Caco-2 (cell line): ENCODE results near the gene ATP6AP2. TPM values are rescaled to one million over a fixed set of nuclear protein-coding genes. Genes with fewer than 3 reads are reported as not detected.

Experiments
- BruUV-seq: library from RNA; stranded (reverse); fragments of 400-500 nt; replicated peaks from 2 replicates; lab custom pipeline; 2021; lab: Mats Ljungman, UMichigan
- CTCF ChIA-PET: fragments of 300-600 bp; sonication (Branson Sonifier 250); formaldehyde crosslinking; loops from one replicate; lab custom pipeline; 2022; ENCODE audit warnings: antibody characterized with exemption; lab: Charles Lee
- POLR2A ChIA-PET: fragments of 300-600 bp; sonication (Branson Sonifier 250); formaldehyde crosslinking; loops from one replicate; lab custom pipeline; 2022; ENCODE audit warnings: antibody characterized with exemption; lab: Charles Lee
- DNase-seq, 2 experiments: peaks; one replicate each; pipeline versions ENCODE4 v3.0.0 to v3.0.0-alpha.2; 2020 to 2022
- H3K27me3 ChIP-seq: replicated peaks from 2 replicates; pipeline ENCODE4 v1.6.0; 2011; ENCODE audit warnings: low read length; ENCODE audit not compliant: control insufficient read depth, insufficient read depth
- H3K36me3 ChIP-seq: 2 replicates; pipeline ENCODE4 v1.5.1; 2011; ENCODE audit warnings: low read length; ENCODE audit not compliant: control insufficient read depth, insufficient read depth
- H3K4me1 ChIP-seq: fragments of 250-450 bp; sonication (Bioruptor Pico); 2 replicates; pipeline ENCODE4 v1.5.1; 2020; ENCODE audit warnings: mild to moderate bottlenecking
- H3K4me3 ChIP-seq: 2 replicates; pipeline ENCODE4 v1.5.1; 2011; ENCODE audit warnings: low read depth, mild to moderate bottlenecking, control low read depth, low read length
- H3K9me3 ChIP-seq: fragments of 250-450 bp; sonication (Bioruptor Pico); 2 replicates; pipeline ENCODE4 v1.5.1; 2020; ENCODE audit warnings: mild to moderate bottlenecking, moderate library complexity
- H3K27ac Mint-ChIP-seq: one replicate; pipeline ENCODE4 v1.8.0; 2022; ENCODE audit warnings: mixed read lengths; ENCODE audit not compliant: unreplicated experiment
- H3K27me3 Mint-ChIP-seq: one replicate; pipeline ENCODE4 v1.8.0; 2022; ENCODE audit warnings: mixed read lengths; ENCODE audit not compliant: insufficient read depth, unreplicated experiment
- H3K36me3 Mint-ChIP-seq: one replicate; pipeline ENCODE4 v1.8.0; 2022; ENCODE audit warnings: mild to moderate bottlenecking, mixed read lengths; ENCODE audit not compliant: insufficient read depth, unreplicated experiment
- H3K4me1 Mint-ChIP-seq: one replicate; pipeline ENCODE4 v1.8.0; 2022; ENCODE audit warnings: low read depth, mixed read lengths; ENCODE audit not compliant: unreplicated experiment
- H3K4me3 Mint-ChIP-seq: one replicate; pipeline ENCODE4 v1.8.0; 2022; ENCODE audit warnings: mild to moderate bottlenecking, moderate library complexity, mixed read lengths; ENCODE audit not compliant: unreplicated experiment
- H3K9me3 Mint-ChIP-seq: one replicate; pipeline ENCODE4 v1.8.0; 2022; ENCODE audit warnings: mixed read lengths; ENCODE audit not compliant: unreplicated experiment
- intact Hi-C: fragments of 100-400 bp; cut with micrococcal nuclease; formaldehyde crosslinking; loops from one replicate; pipeline ENCODE4 v1.10.0; 2022; ENCODE audit not compliant: unreplicated experiment
- total RNA-seq: library from RNA; stranded (reverse); gene quantifications from 2 replicates; pipeline ENCODE4 v1.2.3, GENCODE V29; 2022
- TF ChIP-seq, protein P1 (sequence below), 2 experiments: fragments of 200-600 bp in 1 of 2; IDR thresholded peaks; 1 replicate in 1 of 2; 2 replicates in 1 of 2; pipeline versions ENCODE4 v1.5.1 to v1.8.0; 2011 to 2022; ENCODE audit warnings: antibody characterized with exemption in 1 of 2, control low read depth in 1 of 2, inconsistent platforms in 1 of 2, low read depth in 1 of 2, low read length in 1 of 2, mild to moderate bottlenecking in 1 of 2, moderate library complexity in 1 of 2; ENCODE audit not compliant: insufficient read depth in 1 of 2, severe bottlenecking in 1 of 2, unreplicated experiment in 1 of 2

Gene ATP6AP2
- total RNA-seq, 1 experiment from 2014 or later, result 90.0 TPM

DNA sequence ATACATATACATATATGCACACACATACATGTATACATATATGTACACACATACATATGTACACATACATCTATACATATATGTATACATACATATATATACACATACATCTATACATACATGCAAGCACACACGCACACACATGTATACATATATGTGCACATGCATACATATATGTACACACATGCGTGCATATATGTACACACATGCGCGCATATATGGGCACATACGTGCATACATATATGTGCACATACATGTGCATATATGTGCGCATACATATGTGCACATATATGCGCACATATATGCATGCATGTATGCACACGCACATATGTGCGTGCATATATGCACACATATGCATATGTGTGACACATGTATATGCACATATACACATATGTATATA is 35.2 kb downstream of the ATP6AP2 start:
- CTCF ChIA-PET, result no interaction called here
- POLR2A ChIA-PET, result no interaction called here
- H3K4me1 ChIP-seq, result no peaks in the 10 kb centered on the region
- BruUV-seq, result no TSS peak
- no peaks in the 10 kb centered on the region for H3K4me1 Mint-ChIP-seq
- H3K4me3 ChIP-seq, result no peak overlapping the region
- no peak overlapping the region for H3K4me3 Mint-ChIP-seq
- H3K9me3 ChIP-seq, result no peaks in the 10 kb centered on the region
- no peaks in the 10 kb centered on the region for H3K36me3 Mint-ChIP-seq
- H3K27me3 Mint-ChIP-seq, result no peaks in the 10 kb centered on the region
- intact Hi-C loops, result no loop called here
- TF ChIP-seq, protein P1, sequence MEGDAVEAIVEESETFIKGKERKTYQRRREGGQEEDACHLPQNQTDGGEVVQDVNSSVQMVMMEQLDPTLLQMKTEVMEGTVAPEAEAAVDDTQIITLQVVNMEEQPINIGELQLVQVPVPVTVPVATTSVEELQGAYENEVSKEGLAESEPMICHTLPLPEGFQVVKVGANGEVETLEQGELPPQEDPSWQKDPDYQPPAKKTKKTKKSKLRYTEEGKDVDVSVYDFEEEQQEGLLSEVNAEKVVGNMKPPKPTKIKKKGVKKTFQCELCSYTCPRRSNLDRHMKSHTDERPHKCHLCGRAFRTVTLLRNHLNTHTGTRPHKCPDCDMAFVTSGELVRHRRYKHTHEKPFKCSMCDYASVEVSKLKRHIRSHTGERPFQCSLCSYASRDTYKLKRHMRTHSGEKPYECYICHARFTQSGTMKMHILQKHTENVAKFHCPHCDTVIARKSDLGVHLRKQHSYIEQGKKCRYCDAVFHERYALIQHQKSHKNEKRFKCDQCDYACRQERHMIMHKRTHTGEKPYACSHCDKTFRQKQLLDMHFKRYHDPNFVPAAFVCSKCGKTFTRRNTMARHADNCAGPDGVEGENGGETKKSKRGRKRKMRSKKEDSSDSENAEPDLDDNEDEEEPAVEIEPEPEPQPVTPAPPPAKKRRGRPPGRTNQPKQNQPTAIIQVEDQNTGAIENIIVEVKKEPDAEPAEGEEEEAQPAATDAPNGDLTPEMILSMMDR (IDR thresholded peaks at IDR 0.05; ENCODE audit: insufficient read depth in 1 of 2, low read depth in 1 of 2, low read length in 1 of 2, severe bottlenecking in 1 of 2, unreplicated experiment in 1 of 2), result no peak
- H3K9me3 Mint-ChIP-seq, result no peaks in the 10 kb centered on the region
- no peak overlapping the region for H3K27ac Mint-ChIP-seq
- DNase-seq, result no peak
- H3K36me3 ChIP-seq, result no peaks in the 10 kb centered on the region
- H3K27me3 ChIP-seq, result no peaks in the 10 kb centered on the region

DNA sequence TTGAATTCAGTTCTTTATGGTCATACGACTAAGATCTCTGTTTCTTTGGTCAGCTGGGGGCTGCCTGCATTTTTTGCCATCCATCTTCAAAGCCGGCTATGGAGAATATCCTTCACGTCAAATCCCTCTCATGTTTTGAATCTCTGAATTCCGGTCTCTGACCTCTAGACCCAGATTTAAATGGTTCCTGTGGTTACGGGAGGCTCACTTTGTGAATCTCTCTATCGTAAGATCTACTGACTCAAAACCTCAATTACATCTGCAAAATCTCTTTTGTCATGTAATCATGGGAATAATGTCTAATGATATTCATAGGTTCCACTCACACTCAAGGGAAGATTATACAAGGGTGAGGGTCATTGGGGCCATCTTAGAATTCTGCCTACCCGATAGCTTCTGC is 36.8 kb downstream of the ATP6AP2 start:
- Mint-ChIP-seq H3K36me3 (no peaks in the 10 kb centered on the region), H3K27me3 (no peaks in the 10 kb centered on the region), H3K4me1 (no peaks in the 10 kb centered on the region), H3K9me3 (no peaks in the 10 kb centered on the region), H3K4me3 (no peak overlapping the region), H3K27ac (no peak overlapping the region)
- ChIA-PET CTCF (interaction anchor here (1.1 kb wide), 1 partner anchor 12 kb away, joined by 3 read pairs; no protein-coding TSS in a partner anchor), POLR2A (no interaction called here)
- Histone ChIP-seq H3K27me3 (no peaks in the 10 kb centered on the region), H3K4me1 (no peaks in the 10 kb centered on the region), H3K9me3 (no peaks in the 10 kb centered on the region), H3K4me3 (no peak overlapping the region), H3K36me3 (no peaks in the 10 kb centered on the region)
- intact Hi-C loops, result no loop called here
- no TSS peak for BruUV-seq
- TF ChIP-seq, protein P1 (IDR thresholded peaks at IDR 0.05; ENCODE audit: insufficient read depth in 1 of 2, low read depth in 1 of 2, low read length in 1 of 2, severe bottlenecking in 1 of 2, unreplicated experiment in 1 of 2), result no peak
- no peak for DNase-seq

DNA sequence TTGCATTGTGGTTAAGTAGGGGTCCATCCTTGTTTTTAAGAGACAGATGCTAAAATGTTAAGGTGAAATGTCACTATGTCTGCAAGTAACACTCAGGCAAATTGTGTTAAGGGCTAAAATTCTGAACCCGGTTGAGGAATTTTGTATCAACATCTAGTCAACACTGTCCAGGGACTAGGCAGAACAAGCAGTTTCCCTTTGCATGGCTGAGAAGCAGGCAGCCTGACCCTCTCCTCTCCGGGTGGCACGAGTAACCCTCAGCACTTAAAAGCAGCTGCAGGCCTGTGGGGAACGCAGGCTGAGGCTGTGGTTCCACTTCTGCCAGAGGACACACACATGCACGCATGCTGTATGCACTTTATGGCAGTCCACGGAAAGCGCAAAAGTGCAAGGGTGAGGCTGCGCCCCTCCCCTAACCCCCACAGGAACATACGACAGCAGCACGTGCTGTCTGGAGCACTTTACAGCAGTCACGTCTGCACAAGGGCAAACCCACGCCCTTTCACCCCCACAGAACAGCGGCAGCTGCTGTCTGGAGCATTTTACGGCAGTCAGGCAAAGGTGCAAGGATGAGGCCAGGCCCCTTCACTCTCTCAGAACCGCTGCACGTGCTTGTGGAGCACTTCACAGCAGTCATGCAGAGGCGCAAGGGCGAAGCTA is 41.8 kb downstream of the ATP6AP2 start:
- Mint-ChIP-seq H3K9me3 (no peaks in the 10 kb centered on the region), H3K4me1 (no peaks in the 10 kb centered on the region), H3K27me3 (no peaks in the 10 kb centered on the region), H3K4me3 (no peak overlapping the region), H3K36me3 (no peaks in the 10 kb centered on the region), H3K27ac (no peak overlapping the region)
- Histone ChIP-seq H3K27me3 (no peaks in the 10 kb centered on the region), H3K36me3 (no peaks in the 10 kb centered on the region), H3K4me3 (no peak overlapping the region), H3K9me3 (no peaks in the 10 kb centered on the region), H3K4me1 (no peaks in the 10 kb centered on the region)
- TF ChIP-seq, protein P1 (IDR thresholded peaks at IDR 0.05; ENCODE audit: insufficient read depth in 1 of 2, low read depth in 1 of 2, low read length in 1 of 2, severe bottlenecking in 1 of 2, unreplicated experiment in 1 of 2), result no peak
- POLR2A ChIA-PET, result no interaction called here
- CTCF ChIA-PET, result no interaction called here
- intact Hi-C loops, result no loop called here
- DNase-seq, result no peak
- BruUV-seq, result no TSS peak
